ENCODE results near the gene PPFIBP1.

The PPFIBP1 gene

DNA sequence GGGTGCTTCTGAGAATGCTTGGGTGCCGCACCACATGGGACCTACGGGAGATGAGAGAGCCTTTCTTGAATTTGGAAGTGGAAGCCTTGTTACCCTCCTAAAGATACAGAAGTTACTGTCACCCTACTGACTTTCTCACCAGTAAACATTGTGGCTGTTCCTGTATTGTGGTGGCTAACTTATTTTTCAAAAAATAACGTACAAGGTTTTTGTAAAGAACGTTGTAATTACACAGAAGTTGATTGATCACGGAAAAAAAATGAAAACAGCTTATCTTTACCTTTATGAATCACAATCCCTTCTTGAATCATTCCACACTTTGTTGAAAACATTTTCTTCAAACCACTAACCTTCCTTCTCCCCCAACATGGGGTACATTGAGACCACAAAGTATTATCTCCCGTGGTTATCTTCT is 22.0 kb upstream of the PPFIBP1 start:
- peaks cover 2 to 8% of the 10 kb centered on the region in 2 donors for H3K36me3 Mint-ChIP-seq
- ATAC-seq (replicated peaks) (no peak), DNase-seq (no peak)
- peaks cover 0 to 4% of the 10 kb centered on the region in 2 donors for H3K27me3 Mint-ChIP-seq
- H3K4me1 Mint-ChIP-seq: peaks cover 4 to 7% of the 10 kb centered on the region in 2 donors
- no peak overlapping the region for H3K27ac Mint-ChIP-seq
- H3K4me3 Mint-ChIP-seq: no peak overlapping the region
- H3K9me3 Mint-ChIP-seq: peaks cover 6% of the 10 kb centered on the region in 2 donors

- Mint-ChIP-seq H3K4me1 (no peaks in the 10 kb centered on the region), H3K9me3 (peaks cover 6% of the 10 kb centered on the region in 2 donors), H3K27ac (no peak overlapping the region), H3K27me3 (no peaks in the 10 kb centered on the region), H3K36me3 (peaks cover 0 to 5% of the 10 kb centered on the region in 2 donors), H3K4me3 (no peak overlapping the region)
- no peak for DNase-seq
- no peak for ATAC-seq (replicated peaks)
These were observed 19.5 kb upstream of the PPFIBP1 start for GRCh38 chr12:27504507-27504906.

GRCh38 chr12:27505109-27505508 is 18.9 kb upstream of the PPFIBP1 start:
- Mint-ChIP-seq H3K4me1 (no peaks in the 10 kb centered on the region), H3K27me3 (no peaks in the 10 kb centered on the region), H3K27ac (no peak overlapping the region), H3K4me3 (no peak overlapping the region), H3K9me3 (peaks cover 6% of the 10 kb centered on the region in 2 donors), H3K36me3 (peaks cover 0 to 5% of the 10 kb centered on the region in 2 donors)
- ATAC-seq (replicated peaks) (no peak), DNase-seq (no peak)

DNA sequence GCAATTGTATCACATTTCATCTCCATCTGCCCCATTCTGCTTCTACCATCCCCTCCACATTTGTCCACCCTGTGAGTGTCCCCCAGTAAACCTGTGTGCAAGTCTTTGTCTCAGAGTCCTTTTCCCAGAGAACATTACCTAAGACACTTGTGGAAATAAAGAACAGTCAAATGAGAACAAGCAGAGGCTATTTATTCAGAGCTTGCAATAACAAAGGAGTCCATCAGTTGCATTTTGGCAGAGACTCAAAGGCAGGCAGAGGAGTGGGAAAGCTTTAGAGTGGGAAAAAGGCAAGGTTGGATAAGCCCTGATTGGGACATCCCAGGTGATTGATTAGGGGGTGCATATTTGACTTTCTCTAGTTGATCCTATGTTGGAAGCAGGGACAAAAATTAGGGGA is 18.2 kb upstream of the PPFIBP1 start:
- H3K27ac Mint-ChIP-seq: no peak overlapping the region
- H3K27me3 Mint-ChIP-seq: no peaks in the 10 kb centered on the region
- no peaks in the 10 kb centered on the region for H3K4me1 Mint-ChIP-seq
- H3K4me3 Mint-ChIP-seq: no peak overlapping the region
- H3K9me3 Mint-ChIP-seq: peaks cover 6% of the 10 kb centered on the region in 2 donors
- DNase-seq (no peak), ATAC-seq (replicated peaks) (no peak)
- H3K36me3 Mint-ChIP-seq: peaks cover 0 to 5% of the 10 kb centered on the region in 2 donors

DNA sequence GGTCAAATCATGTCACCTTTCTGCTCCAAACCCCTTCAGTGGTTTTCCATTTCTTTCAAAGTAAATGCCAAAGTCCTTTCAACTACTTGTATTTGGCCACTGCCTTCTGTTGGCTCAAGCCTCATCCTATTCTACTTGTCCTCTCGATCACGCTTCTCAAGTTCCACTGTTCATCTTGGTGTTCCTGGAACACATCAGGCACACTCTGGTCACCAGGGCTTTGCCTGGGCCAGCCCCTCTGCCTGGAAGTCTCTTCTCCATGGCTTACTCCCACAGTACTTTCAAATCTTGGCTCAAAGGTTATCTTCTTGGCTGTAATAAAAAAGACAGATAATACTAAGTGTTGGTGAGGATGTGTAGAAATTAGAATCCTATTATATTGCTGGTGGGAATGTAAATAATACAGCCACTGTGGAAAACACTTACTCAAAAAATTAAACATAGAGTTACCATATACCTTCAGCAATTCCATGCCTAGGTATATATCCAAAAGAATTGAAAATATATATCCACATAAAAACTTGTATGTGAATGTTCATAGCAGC is 17.3 kb upstream of the PPFIBP1 start:
- peaks cover 0 to 5% of the 10 kb centered on the region in 2 donors for H3K27me3 Mint-ChIP-seq
- H3K36me3 Mint-ChIP-seq: peaks cover 0 to 5% of the 10 kb centered on the region in 2 donors
- H3K27ac Mint-ChIP-seq: no peak overlapping the region
- H3K4me1 Mint-ChIP-seq: no peaks in the 10 kb centered on the region
- ATAC-seq (replicated peaks) (no peak), DNase-seq (no peak)
- H3K4me3 Mint-ChIP-seq: no peak overlapping the region
- peaks cover 6% of the 10 kb centered on the region in 2 donors for H3K9me3 Mint-ChIP-seq

DNA sequence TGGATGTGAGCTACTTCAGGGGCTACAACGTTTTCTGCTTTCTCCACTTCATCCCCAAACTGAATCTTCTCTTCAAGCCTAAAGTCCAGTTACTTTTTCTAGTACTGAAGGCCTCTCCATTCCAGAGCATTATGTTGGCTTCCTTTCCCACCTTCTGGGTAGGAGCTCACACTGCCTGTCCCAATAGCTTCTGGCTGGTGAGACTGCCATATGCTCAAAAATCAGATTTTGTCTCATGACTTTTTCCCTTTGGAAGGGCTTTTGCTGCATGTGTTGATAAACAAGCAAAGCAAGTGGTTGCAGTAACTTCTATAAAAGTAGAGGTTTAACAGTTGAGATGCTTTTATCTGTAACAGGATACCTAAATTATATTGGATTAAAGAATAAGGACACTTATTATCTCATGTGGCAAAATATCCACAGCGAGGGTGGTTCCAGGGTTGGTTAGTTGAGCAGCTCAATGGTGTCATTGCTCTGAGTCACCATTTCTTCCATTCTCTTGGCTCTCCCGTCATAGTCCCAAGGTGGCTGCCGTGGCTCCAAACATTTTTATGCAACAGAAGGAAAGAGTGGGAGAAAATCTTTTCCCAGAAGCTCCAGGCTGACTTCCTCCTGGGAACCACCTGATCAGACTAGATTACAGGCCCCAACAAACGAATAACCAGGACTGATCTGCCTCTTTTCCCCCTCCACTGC is 15.1 kb upstream of the PPFIBP1 start:
- ATAC-seq (replicated peaks) (no peak), DNase-seq (no peak)
- Mint-ChIP-seq H3K27ac (no peak overlapping the region), H3K4me3 (no peak overlapping the region), H3K4me1 (peaks cover 2 to 5% of the 10 kb centered on the region in 2 donors), H3K9me3 (peaks cover 5 to 6% of the 10 kb centered on the region in 2 donors), H3K36me3 (peaks cover 0 to 5% of the 10 kb centered on the region in 2 donors), H3K27me3 (peaks cover 0 to 5% of the 10 kb centered on the region in 2 donors)

- Mint-ChIP-seq H3K27ac (no peak overlapping the region), H3K9me3 (peaks cover 5 to 6% of the 10 kb centered on the region in 2 donors), H3K36me3 (peaks cover 0 to 5% of the 10 kb centered on the region in 2 donors), H3K27me3 (peaks cover 0 to 5% of the 10 kb centered on the region in 2 donors), H3K4me3 (no peak overlapping the region), H3K4me1 (peaks cover 2 to 5% of the 10 kb centered on the region in 2 donors)
- no peak for DNase-seq
- no peak for ATAC-seq (replicated peaks)
These were observed 12.8 kb upstream of the PPFIBP1 start for GRCh38 chr12:27511031-27511722.

- no peak for DNase-seq
- no peak for ATAC-seq (replicated peaks)
- Mint-ChIP-seq H3K27me3 (peaks cover 0 to 9% of the 10 kb centered on the region in 2 donors), H3K36me3 (no peaks in the 10 kb centered on the region), H3K4me3 (no peak overlapping the region), H3K4me1 (peaks cover 2 to 5% of the 10 kb centered on the region in 2 donors), H3K9me3 (peaks cover under 1% of the 10 kb centered on the region in 2 donors), H3K27ac (no peak overlapping the region)
These were observed 12.3 kb upstream of the PPFIBP1 start for GRCh38 chr12:27511723-27512045.

DNA sequence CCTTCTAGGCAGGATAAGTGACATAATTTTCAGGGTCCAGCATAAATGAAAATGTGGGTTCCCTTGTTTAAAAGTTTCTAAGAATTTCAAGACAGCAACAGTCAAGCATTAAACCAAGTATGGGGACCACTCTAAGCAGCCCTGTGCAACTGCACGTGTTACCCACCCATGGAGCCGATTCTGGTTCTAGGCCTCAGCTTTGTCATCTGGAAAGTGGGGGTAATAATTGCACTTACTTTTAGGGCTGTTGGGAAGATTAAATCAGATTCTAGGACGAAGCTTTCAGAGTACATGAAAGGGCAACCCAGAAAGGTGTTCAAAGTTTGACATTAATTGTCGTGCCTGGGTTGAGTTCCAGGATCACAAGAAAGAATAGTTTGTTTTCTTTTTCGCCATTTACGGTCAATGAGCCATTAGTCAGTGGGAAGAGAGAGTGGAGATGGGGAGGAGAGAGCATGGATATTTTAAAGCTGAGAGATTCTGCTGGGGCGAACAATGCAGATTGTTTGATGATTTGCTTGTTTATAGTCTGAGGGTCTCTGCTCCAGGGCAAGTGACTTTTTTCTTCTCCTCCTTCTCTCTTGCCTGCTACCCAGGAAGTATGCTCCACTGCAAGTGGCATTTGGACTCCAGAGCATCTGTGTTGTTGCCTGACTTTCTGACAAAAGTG is 10.7 kb upstream of the PPFIBP1 start:
- H3K9me3 Mint-ChIP-seq: no peaks in the 10 kb centered on the region
- peaks cover 2 to 5% of the 10 kb centered on the region in 2 donors for H3K4me1 Mint-ChIP-seq
- DNase-seq: no peak
- H3K27me3 Mint-ChIP-seq: peaks cover 4 to 11% of the 10 kb centered on the region in 2 donors
- no peak overlapping the region for H3K4me3 Mint-ChIP-seq
- H3K36me3 Mint-ChIP-seq: no peaks in the 10 kb centered on the region
- H3K27ac Mint-ChIP-seq: no peak overlapping the region
- no peak for ATAC-seq (replicated peaks)

DNA sequence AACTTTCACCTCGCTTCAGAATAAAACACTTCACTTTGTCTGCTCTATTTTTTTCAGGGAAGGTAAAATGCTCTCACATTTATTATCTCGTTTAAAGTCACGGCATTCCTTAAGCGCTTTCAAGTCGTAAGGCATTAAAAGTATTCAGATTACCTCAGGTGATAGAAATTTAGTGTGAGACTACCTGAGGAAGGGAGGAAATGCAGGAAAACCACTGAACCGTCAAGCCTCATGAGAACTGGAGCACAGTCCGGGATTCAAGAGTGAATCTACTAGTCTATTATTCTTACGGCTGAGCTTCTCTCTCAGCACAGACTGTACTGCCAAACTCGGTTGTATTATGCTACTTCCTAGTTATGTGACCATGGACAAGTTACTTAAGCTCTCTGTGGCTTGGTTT is 8.3 kb upstream of the PPFIBP1 start:
- Mint-ChIP-seq H3K36me3 (no peaks in the 10 kb centered on the region), H3K9me3 (no peaks in the 10 kb centered on the region), H3K4me1 (peaks cover 2 to 5% of the 10 kb centered on the region in 2 donors), H3K27me3 (peaks cover 4 to 11% of the 10 kb centered on the region in 2 donors), H3K4me3 (no peak overlapping the region), H3K27ac (no peak overlapping the region)
- DNase-seq: no peak
- no peak for ATAC-seq (replicated peaks)

- ATAC-seq (replicated peaks): no peak
- DNase-seq: no peak
- Mint-ChIP-seq H3K27ac (no peak overlapping the region), H3K4me1 (peaks cover 3 to 5% of the 10 kb centered on the region in 2 donors), H3K27me3 (peaks cover 7 to 9% of the 10 kb centered on the region in 2 donors), H3K36me3 (no peaks in the 10 kb centered on the region), H3K4me3 (no peak overlapping the region), H3K9me3 (no peaks in the 10 kb centered on the region)
These were observed 7.4 kb upstream of the PPFIBP1 start for GRCh38 chr12:27516625-27517024.

- Mint-ChIP-seq H3K9me3 (no peaks in the 10 kb centered on the region), H3K36me3 (no peaks in the 10 kb centered on the region), H3K4me1 (peaks cover 5 to 6% of the 10 kb centered on the region in 2 donors), H3K27me3 (peaks cover 7 to 9% of the 10 kb centered on the region in 2 donors), H3K4me3 (no peak overlapping the region), H3K27ac (no peak overlapping the region)
- no peak for DNase-seq
- no peak for ATAC-seq (replicated peaks)
These were observed 6.5 kb upstream of the PPFIBP1 start for GRCh38 chr12:27517546-27517945.

- no peak for ATAC-seq (replicated peaks)
- Mint-ChIP-seq H3K4me1 (peaks cover 6% of the 10 kb centered on the region in 2 donors), H3K4me3 (no peak overlapping the region)
These were observed 5.9 kb upstream of the PPFIBP1 start for GRCh38 chr12:27517961-27518665.

GRCh38 chr12:27521066-27521465 is 2.9 kb upstream of the PPFIBP1 start:
- peak overlapping the region; percentile 84 for H3K27ac Mint-ChIP-seq

More at GRCh38 chr12:27517961-27518665, 5.9 kb upstream of the PPFIBP1 start:
- Mint-ChIP-seq H3K9me3 (no peaks in the 10 kb centered on the region), H3K36me3 (no peaks in the 10 kb centered on the region), H3K27ac (no peak overlapping the region), H3K27me3 (peaks cover 7 to 9% of the 10 kb centered on the region in 2 donors)
- DNase-seq: no peak

More at GRCh38 chr12:27521066-27521465, 2.9 kb upstream of the PPFIBP1 start:
- Mint-ChIP-seq H3K36me3 (no peaks in the 10 kb centered on the region), H3K4me1 (peaks cover 10 to 22% of the 10 kb centered on the region in 2 donors), H3K9me3 (no peaks in the 10 kb centered on the region), H3K27me3 (peaks cover 7 to 9% of the 10 kb centered on the region in 2 donors), H3K4me3 (no peak overlapping the region)
- ATAC-seq (replicated peaks) (no peak), DNase-seq (no peak)
